ENCODE measurements around the gene SBNO1.
"Not testable (repeated sequence)": the region's sequence is repeated elsewhere in the genome, so short reads cannot be mapped to it uniquely, and the experiment has no call there.

Gene SBNO1

DNA sequence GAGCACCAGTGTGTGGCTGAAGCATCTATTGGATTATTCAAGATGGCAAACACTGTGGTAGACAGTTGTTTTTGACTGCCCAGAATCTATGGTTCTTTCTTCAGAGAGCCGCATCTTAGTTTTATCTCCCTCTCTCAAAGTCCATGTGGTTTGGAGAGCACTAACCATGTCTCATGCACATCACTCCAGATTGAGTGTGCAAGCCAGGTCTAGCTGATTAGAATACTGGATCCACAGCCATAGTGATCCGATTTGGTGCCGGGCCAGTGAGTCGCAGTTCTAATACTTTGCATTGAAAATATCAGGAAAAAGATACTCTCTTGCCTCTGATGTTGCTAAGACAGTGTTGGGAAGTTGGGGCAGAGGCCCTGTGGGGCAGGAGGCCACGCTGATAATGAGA lies 4.6 kb upstream of the SBNO1 start:
- TF ChIP-seq SUZ12 (IDR thresholded peaks at IDR 0.05; ENCODE audit: extremely low read depth, insufficient read depth, insufficient read length), result no peak
- no peak for TF ChIP-seq ZNF274 (IDR thresholded peaks at IDR 0.05; ENCODE audit: low read depth, low read length)
- no peak for TF ChIP-seq YY1 (IDR thresholded peaks at IDR 0.05; ENCODE audit: insufficient read depth, insufficient read length)
- Histone ChIP-seq H3K36me3 (ENCODE audit: insufficient read depth, insufficient read length, low read length) (no peaks in the 10 kb centered on the region), H3K4me1 (ENCODE audit: insufficient read depth, insufficient read length) (no peaks in the 10 kb centered on the region), H3K9ac (ENCODE audit: insufficient read length, low read depth) (no peak overlapping the region), H3K4me3 (ENCODE audit: insufficient read length, low read depth) (no peak overlapping the region), H3K27me3 (ENCODE audit: insufficient read depth, insufficient read length) (no peaks in the 10 kb centered on the region), H3K9me3 (ENCODE audit: insufficient read depth, low read length) (peaks cover 5% of the 10 kb centered on the region; the same call in 1 of the 2 replicates)
- no peak for DNase-seq (ENCODE audit: low read depth, low spot score)

GRCh38 chr12:123368431-123368830 lies 3.8 kb upstream of the SBNO1 start:
- DNase-seq (ENCODE audit: low read depth, low spot score); H3K4me1 ChIP-seq (ENCODE audit: insufficient read depth, insufficient read length); H3K36me3 ChIP-seq (ENCODE audit: insufficient read depth, insufficient read length, low read length); H3K9me3 ChIP-seq (ENCODE audit: insufficient read depth, low read length); H3K4me3 ChIP-seq (ENCODE audit: insufficient read length, low read depth); H3K27me3 ChIP-seq (ENCODE audit: insufficient read depth, insufficient read length); H3K9ac ChIP-seq (ENCODE audit: insufficient read length, low read depth): not testable (repeated sequence)

GRCh38 chr12:123367511-123367910 lies 2.9 kb upstream of the SBNO1 start:
- DNase-seq (ENCODE audit: low read depth, low spot score), result no peak
- Histone ChIP-seq H3K9ac (ENCODE audit: insufficient read length, low read depth) (no peak overlapping the region), H3K27me3 (ENCODE audit: insufficient read depth, insufficient read length) (no peaks in the 10 kb centered on the region), H3K36me3 (ENCODE audit: insufficient read depth, insufficient read length, low read length) (no peaks in the 10 kb centered on the region), H3K9me3 (ENCODE audit: insufficient read depth, low read length) (peaks cover 5% of the 10 kb centered on the region; the same call in 1 of the 2 replicates), H3K4me1 (ENCODE audit: insufficient read depth, insufficient read length) (peaks cover 2% of the 10 kb centered on the region), H3K4me3 (ENCODE audit: insufficient read length, low read depth) (no peak overlapping the region)
- no peak for TF ChIP-seq YY1 (IDR thresholded peaks at IDR 0.05; ENCODE audit: insufficient read depth, insufficient read length)
- no peak for TF ChIP-seq SUZ12 (IDR thresholded peaks at IDR 0.05; ENCODE audit: extremely low read depth, insufficient read depth, insufficient read length)
- no peak for TF ChIP-seq ZNF274 (IDR thresholded peaks at IDR 0.05; ENCODE audit: low read depth, low read length)

- peak overlapping the region; percentile 81 for H3K9ac ChIP-seq (ENCODE audit: insufficient read length, low read depth)
- H3K36me3 ChIP-seq (ENCODE audit: insufficient read depth, insufficient read length, low read length), result peaks cover 5% of the 10 kb centered on the region
- H3K9me3 ChIP-seq (ENCODE audit: insufficient read depth, low read length), result no peaks in the 10 kb centered on the region
- peaks cover 2% of the 10 kb centered on the region for H3K4me1 ChIP-seq (ENCODE audit: insufficient read depth, insufficient read length)
- DNase-seq (ENCODE audit: low read depth, low spot score), result peak; percentile 99
- TF ChIP-seq YY1 (IDR thresholded peaks at IDR 0.05; ENCODE audit: insufficient read depth, insufficient read length), result no peak
- TF ChIP-seq ZNF274 (IDR thresholded peaks at IDR 0.05; ENCODE audit: low read depth, low read length), result no peak
- no peak for TF ChIP-seq SUZ12 (IDR thresholded peaks at IDR 0.05; ENCODE audit: extremely low read depth, insufficient read depth, insufficient read length)
- peak overlapping the region; percentile 70 for H3K4me3 ChIP-seq (ENCODE audit: insufficient read length, low read depth)
- H3K27me3 ChIP-seq (ENCODE audit: insufficient read depth, insufficient read length), result no peaks in the 10 kb centered on the region
Measured at GRCh38 chr12:123365025-123365917, 624 bp upstream of the SBNO1 start.

DNA sequence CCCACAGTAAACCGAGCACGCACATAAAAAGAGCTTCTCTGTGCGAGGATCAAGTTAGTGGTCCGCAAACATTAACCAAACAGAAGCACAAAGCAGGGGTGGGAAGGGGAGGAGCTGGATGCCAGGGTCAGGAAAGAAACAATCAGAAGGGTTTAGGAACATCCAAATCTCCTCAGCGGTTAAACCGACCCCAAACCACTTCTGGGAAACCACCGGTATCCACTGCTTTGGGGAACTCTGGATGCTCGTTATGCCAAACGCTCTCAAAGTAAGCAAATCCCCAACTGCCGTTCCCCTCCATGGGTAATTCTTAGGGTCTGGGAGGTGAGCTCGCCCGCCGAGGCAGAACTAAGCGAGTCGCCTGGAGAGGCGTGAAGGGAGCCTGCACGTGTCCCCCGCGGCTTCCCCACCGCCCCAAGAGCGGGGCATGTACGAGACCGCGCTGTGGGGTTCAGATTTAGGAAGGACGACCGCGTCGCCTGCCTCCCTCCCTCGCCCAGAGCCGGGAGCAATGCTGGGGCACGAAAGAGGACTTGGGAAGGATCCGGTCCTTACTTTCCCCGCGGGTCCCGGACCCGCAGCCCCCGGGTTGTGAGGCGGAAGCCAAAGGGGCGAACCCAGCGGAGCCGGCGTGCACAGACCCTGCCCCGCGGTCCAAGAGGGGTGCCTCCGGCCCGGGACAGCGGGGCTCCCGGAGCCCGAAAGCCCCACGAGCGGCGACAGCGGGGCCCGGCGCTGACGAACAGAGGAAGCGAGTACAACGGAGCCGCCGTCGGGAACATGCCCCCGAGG lies 711 bp downstream of the SBNO1 start:
- Histone ChIP-seq H3K9me3 (ENCODE audit: insufficient read depth, low read length) (no peaks in the 10 kb centered on the region), H3K4me1 (ENCODE audit: insufficient read depth, insufficient read length) (peaks cover 2% of the 10 kb centered on the region), H3K27me3 (ENCODE audit: insufficient read depth, insufficient read length) (no peaks in the 10 kb centered on the region), H3K36me3 (ENCODE audit: insufficient read depth, insufficient read length, low read length) (peaks cover 11% of the 10 kb centered on the region), H3K4me3 (ENCODE audit: insufficient read length, low read depth) (peak overlapping the region; percentile 91), H3K9ac (ENCODE audit: insufficient read length, low read depth) (peak overlapping the region; percentile 96)
- no peak for TF ChIP-seq YY1 (IDR thresholded peaks at IDR 0.05; ENCODE audit: insufficient read depth, insufficient read length)
- TF ChIP-seq ZNF274 (IDR thresholded peaks at IDR 0.05; ENCODE audit: low read depth, low read length), result no peak
- no peak for TF ChIP-seq SUZ12 (IDR thresholded peaks at IDR 0.05; ENCODE audit: extremely low read depth, insufficient read depth, insufficient read length)
- DNase-seq (ENCODE audit: low read depth, low spot score), result no peak

DNA sequence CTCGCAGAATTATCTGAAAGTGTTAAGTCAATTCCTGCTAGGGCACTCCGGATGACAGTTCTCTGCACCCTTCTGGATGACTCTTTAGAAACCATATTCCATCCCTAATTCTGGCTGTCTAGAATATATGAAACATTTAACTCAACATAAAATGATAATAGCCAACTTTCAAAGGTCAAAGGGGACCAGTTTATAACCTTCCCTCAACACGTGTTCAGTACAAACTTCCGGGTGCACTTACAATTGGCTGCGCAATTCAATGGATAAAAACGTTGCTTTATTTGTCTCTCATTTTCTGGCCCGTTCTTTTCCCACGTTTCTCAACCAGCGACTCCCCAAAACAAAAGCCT lies 1.3 kb downstream of the SBNO1 start:
- no peaks in the 10 kb centered on the region for H3K9me3 ChIP-seq (ENCODE audit: insufficient read depth, low read length)
- no peaks in the 10 kb centered on the region for H3K27me3 ChIP-seq (ENCODE audit: insufficient read depth, insufficient read length)
- DNase-seq (ENCODE audit: low read depth, low spot score), result no peak
- peak overlapping the region; percentile 91 for H3K4me3 ChIP-seq (ENCODE audit: insufficient read length, low read depth)
- H3K36me3 ChIP-seq (ENCODE audit: insufficient read depth, insufficient read length, low read length), result peaks cover 14% of the 10 kb centered on the region
- H3K9ac ChIP-seq (ENCODE audit: insufficient read length, low read depth), result peak overlapping the region; percentile 96
- peaks cover 2% of the 10 kb centered on the region for H3K4me1 ChIP-seq (ENCODE audit: insufficient read depth, insufficient read length)
- TF ChIP-seq YY1 (IDR thresholded peaks at IDR 0.05; ENCODE audit: insufficient read depth, insufficient read length) (no peak), SUZ12 (IDR thresholded peaks at IDR 0.05; ENCODE audit: extremely low read depth, insufficient read depth, insufficient read length) (no peak), ZNF274 (IDR thresholded peaks at IDR 0.05; ENCODE audit: low read depth, low read length) (no peak)

GRCh38 chr12:123358035-123358434 lies 6.6 kb downstream of the SBNO1 start:
- Histone ChIP-seq H3K27me3 (ENCODE audit: insufficient read depth, insufficient read length) (no peaks in the 10 kb centered on the region), H3K4me3 (ENCODE audit: insufficient read length, low read depth) (no peak overlapping the region), H3K9me3 (ENCODE audit: insufficient read depth, low read length) (no peaks in the 10 kb centered on the region), H3K4me1 (ENCODE audit: insufficient read depth, insufficient read length) (peaks cover 2% of the 10 kb centered on the region), H3K36me3 (ENCODE audit: insufficient read depth, insufficient read length, low read length) (peaks cover 26% of the 10 kb centered on the region), H3K9ac (ENCODE audit: insufficient read length, low read depth) (no peak overlapping the region)
- DNase-seq (ENCODE audit: low read depth, low spot score), result no peak
- no peak for TF ChIP-seq ZNF274 (IDR thresholded peaks at IDR 0.05; ENCODE audit: low read depth, low read length)
- TF ChIP-seq YY1 (IDR thresholded peaks at IDR 0.05; ENCODE audit: insufficient read depth, insufficient read length), result no peak
- no peak for TF ChIP-seq SUZ12 (IDR thresholded peaks at IDR 0.05; ENCODE audit: extremely low read depth, insufficient read depth, insufficient read length)
